Bronchial epithelial cell (primary cell): ENCODE results near the gene GLIPR1L1. TPM values are rescaled to one million over a fixed set of nuclear protein-coding genes. Genes with fewer than 3 reads are reported as not detected.

ENCODE experiments used
- DNase-seq: peaks from one replicate; pipeline ENCODE4 v3.0.0-alpha.2; 2010; ENCODE audit warnings: low read depth
- FAIRE-seq: peaks from 2 replicates; lab custom pipeline; 2011; peaks lifted over from hg19 to GRCh38; lab: Jason Lieb, UNC
- H3K27me3 ChIP-seq: 2 replicates; pipeline ENCODE4 v1.5.1; 2011; ENCODE audit warnings: low read length; ENCODE audit not compliant: control insufficient read depth, insufficient read depth
- H3K36me3 ChIP-seq: 2 replicates; pipeline ENCODE4 v1.5.1; 2011; ENCODE audit warnings: low read length; ENCODE audit not compliant: control insufficient read depth, insufficient read depth
- H3K4me3 ChIP-seq: 2 replicates; pipeline ENCODE4 v1.5.1; 2011; ENCODE audit warnings: mild to moderate bottlenecking, low read depth, low read length, control low read depth
- CTCF ChIP-seq: IDR thresholded peaks from 2 replicates; pipeline ENCODE4 v1.5.1; 2011; ENCODE audit warnings: mild to moderate bottlenecking, moderate library complexity, low read length, control low read depth, inconsistent platforms; ENCODE audit not compliant: insufficient read depth, severe bottlenecking
- total RNA-seq: library from RNA; depleted of rRNA; stranded (reverse); fragments of >200 nt; gene quantifications from 2 replicates; pipeline ENCODE4 v1.2.1, GENCODE V29; 2014

GLIPR1L1 gene
- total RNA-seq = not detected in 2 replicates

- Histone ChIP-seq H3K36me3 (no peaks in the 10 kb centered on the region), H3K27me3 (no peaks in the 10 kb centered on the region), H3K4me3 (peak within 1 kb of the TSS; percentile 38)
- peak; percentile 95 for TF ChIP-seq CTCF
- FAIRE-seq (no peak), DNase-seq (peak; percentile 78)
Measured at GRCh38 chr12:75334384-75335030, at the start of gene GLIPR1L1. TSS of gene GLIPR1L1 (plus strand) at chr12:75334670. CDS start at chr12:75334729, 59 bp downstream.

GRCh38 chr12:75288860-75289259 is 45.6 kb upstream of the GLIPR1L1 start:
- Histone ChIP-seq H3K4me3 (no peak overlapping the region), H3K27me3 (no peaks in the 10 kb centered on the region), H3K36me3 (no peaks in the 10 kb centered on the region)
- no peak for TF ChIP-seq CTCF
- FAIRE-seq (no peak), DNase-seq (no peak)

- DNase-seq (peak; percentile 37), FAIRE-seq (no peak)
- H3K4me3 ChIP-seq = no peak overlapping the region
- peak; percentile 4 for TF ChIP-seq CTCF
- H3K27me3 ChIP-seq = no peaks in the 10 kb centered on the region
- H3K36me3 ChIP-seq = no peaks in the 10 kb centered on the region
Measured at GRCh38 chr12:75289753-75290152, 44.7 kb upstream of the GLIPR1L1 start.

GRCh38 chr12:75291014-75291413 is 43.5 kb upstream of the GLIPR1L1 start:
- no peak for TF ChIP-seq CTCF

GRCh38 chr12:75294336-75294735 is 40.1 kb upstream of the GLIPR1L1 start:
- Histone ChIP-seq H3K36me3 (no peaks in the 10 kb centered on the region), H3K4me3 (no peak overlapping the region), H3K27me3 (no peaks in the 10 kb centered on the region)
- DNase-seq (no peak), FAIRE-seq (no peak)
- TF ChIP-seq CTCF = no peak

More at GRCh38 chr12:75291014-75291413, 43.5 kb upstream of the GLIPR1L1 start:
- Histone ChIP-seq H3K27me3 (no peaks in the 10 kb centered on the region), H3K36me3 (no peaks in the 10 kb centered on the region), H3K4me3 (no peak overlapping the region)
- no peak for DNase-seq
- FAIRE-seq = no peak

- Histone ChIP-seq H3K27me3 (no peaks in the 10 kb centered on the region), H3K36me3 (no peaks in the 10 kb centered on the region), H3K4me3 (no peak overlapping the region)
- no peak for DNase-seq
- no peak for FAIRE-seq
- TF ChIP-seq CTCF = no peak
Measured at GRCh38 chr12:75294797-75295196, 39.7 kb upstream of the GLIPR1L1 start.
